ENCODE measurements around the gene ATF7IP2. TPM values are rescaled to one million over a fixed set of nuclear protein-coding genes. Genes with fewer than 3 reads are reported as not detected.
"Not testable (repeated sequence)": the region's sequence is repeated elsewhere in the genome, so short reads cannot be mapped to it uniquely, and the experiment has no call there.

The ATF7IP2 gene
- total RNA-seq, 1 experiment from 2014 or later = 3.6 TPM

DNA sequence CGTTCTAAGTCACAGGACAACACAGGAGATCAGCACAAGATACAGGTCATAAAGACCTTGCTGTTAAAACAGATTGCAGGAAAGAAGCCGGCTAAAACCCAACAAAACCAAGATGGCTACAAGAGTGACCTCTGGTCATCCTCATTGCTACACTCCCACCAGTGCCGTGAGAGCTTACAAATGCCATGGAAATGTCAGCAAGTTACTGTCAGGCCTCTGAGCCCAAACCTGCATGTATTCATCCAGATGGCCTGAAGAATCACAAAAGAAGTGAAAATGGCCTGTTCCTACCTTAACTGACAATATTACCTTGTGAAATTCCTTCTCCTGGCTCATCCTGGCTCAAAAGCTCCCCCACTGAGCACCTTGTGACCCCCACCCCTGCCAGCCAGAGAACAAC is 119.4 kb downstream of the ATF7IP2 start:
- DNase-seq (ENCODE audit: low read depth) = not testable (repeated sequence)

DNA sequence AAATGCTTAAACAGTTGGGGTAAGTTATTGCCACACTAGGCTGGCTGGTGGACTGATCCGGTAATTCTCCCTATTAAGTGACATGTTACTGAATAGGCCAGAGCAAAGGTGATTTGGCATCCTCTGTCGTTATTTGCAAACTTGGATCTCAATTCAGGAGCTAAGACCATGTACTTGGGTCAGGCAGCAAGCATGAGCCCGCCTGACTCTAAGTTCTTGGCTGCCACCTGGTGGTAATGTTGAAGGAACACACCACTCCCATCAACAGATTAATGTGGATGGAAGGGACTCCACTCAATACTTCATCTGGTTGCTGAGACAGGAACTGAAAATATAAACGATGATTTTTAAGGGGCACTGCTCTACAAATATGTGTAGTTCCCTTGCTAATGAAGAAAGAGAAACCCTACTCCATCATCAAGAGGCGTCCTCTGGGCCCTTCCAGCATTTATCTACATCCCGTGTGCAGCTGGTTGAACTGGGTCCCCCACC is 123.7 kb downstream of the ATF7IP2 start:
- peak; percentile 57 for DNase-seq (ENCODE audit: low read depth)

DNA sequence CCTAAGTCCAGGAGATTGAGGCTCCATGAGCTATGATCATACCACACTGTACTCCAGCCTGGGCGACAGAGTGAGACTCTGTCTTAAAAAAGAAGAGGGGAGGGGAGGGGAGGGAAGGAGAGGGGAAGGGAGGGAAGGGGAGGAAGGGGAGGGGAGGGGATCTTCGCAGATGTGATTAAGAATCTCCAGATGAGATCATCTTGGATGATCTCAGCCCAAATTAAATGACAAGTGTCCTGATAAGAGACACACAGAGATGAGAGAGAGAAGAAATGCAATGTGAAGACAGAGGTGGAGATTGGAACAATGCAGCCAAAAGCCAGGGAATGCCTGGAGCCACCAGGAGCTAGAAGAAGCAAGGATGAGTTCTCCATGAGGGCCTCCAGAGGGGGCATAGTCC is 124.4 kb downstream of the ATF7IP2 start:
- no peak for DNase-seq (ENCODE audit: low read depth)

DNA sequence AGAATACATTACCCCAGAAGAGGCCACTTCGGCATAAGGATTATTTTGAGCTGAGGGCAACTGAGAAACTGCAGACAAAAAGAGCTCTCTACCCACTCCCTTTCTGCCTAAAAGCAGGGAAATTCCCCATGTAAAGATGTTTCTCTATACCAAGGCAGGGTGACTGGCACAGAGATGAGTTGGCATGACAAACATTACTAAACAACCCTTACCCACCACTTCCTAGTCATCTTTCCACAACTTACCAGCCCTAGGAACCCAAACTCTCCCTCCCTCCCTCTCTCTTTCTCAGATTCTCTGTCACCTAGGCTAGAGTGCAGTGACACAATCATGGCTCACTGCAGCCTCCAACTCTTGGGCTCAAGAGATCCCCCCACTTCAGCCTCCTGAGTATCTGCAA is 126.0 kb downstream of the ATF7IP2 start:
- peak; percentile 18 for DNase-seq (ENCODE audit: low read depth)

DNA sequence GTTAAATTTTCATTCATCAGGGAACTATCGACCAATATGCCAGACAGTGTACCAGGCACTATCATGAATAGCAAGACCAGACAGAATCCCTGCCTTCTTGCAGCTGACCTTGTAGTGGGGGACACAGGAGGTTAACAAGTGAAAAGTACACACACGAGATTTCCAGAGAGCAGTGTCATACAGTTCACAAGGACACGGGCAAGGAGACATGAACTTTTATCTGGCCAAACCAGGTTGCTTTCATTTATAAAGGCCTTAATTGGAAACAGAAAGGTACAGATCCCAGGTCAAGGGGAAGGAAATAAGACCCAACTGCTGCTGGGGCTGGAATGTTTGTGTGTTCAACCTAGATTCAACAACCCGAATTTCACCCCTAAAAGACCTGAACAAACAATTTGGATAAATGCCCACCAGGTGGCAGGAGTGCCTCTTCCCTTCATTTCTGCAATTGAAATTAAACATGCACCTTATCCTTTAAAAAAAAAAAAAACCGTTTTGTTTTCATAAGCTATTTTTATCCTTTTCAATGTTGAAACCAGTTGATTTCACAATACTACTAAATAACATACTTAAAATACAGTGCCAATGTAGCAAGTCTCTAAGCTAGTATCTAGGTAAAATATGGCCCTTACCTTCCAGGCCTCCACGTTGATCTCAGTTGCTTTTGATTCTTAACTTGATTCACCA is 128.7 kb downstream of the ATF7IP2 start:
- DNase-seq (ENCODE audit: low read depth) = peak; percentile 50

DNA sequence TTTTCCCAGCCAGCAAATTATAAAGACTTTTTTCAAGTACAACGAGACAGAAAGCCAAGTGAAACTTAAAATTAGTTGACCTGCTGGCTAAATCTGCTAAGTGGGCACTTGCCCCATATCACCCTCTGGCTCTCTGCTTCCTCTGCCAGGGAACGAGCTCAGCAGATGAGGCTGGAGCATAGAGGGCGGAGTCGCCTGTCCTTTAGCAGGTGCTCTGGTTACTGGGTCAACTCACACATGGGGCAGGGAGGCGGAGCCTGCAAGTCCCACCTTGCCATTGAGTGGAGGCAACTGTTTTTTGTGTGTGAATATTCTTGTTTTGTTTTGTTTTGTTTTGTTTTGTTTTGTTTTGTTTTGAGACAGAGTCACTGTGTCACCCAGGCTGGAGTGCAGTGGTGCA is 132.0 kb downstream of the ATF7IP2 start:
- DNase-seq (ENCODE audit: low read depth) = no peak

DNA sequence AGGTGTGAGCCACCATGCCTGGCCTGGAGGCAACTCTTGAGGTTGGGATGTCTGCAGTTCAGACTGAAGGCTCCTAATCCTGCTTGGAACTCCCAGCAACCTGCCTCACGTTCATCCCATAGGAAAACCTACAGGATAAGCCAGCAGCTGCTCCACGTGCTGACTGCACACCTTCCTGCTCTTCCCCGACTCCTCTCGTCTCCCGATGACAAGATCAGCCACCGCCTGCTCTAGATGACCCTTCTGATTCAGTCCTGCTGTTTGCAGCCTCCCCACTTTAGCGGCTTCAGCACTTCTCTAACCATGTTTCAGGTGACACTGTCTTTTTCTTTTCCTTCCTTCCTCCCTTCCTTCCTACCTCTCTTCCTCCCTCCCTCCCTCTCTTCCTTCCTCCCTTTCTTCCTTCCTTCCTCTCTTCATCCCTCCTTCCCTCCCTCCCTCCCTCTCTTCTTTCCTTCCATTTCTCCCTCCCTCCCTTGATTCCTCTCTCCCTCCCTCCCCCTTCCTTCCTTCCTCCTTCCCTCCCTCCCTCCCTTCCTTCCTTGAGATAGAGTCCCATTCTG is 132.7 kb downstream of the ATF7IP2 start:
- no peak for DNase-seq (ENCODE audit: low read depth)

DNA sequence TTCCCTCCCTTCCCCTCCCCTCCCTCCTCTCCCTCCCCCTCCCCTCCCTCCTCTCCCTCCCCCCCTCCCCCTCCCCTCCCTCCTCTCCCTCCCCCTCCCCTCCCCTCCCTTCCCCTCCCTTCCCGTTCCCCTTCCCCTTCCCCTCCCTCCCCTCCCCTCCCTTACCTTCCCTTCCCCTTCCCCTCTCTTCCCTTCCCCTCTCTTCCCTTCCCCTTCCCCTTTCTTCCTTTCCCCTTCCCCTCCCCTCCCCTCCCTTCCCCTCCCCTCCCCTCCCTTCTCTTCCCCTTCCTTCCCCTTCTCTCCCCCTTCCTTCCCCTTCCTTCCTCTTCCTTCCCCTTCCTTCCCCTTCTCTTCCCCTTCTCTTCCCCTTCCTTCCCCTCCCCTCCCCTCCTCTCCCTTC is 133.4 kb downstream of the ATF7IP2 start:
- DNase-seq (ENCODE audit: low read depth) = no peak

DNA sequence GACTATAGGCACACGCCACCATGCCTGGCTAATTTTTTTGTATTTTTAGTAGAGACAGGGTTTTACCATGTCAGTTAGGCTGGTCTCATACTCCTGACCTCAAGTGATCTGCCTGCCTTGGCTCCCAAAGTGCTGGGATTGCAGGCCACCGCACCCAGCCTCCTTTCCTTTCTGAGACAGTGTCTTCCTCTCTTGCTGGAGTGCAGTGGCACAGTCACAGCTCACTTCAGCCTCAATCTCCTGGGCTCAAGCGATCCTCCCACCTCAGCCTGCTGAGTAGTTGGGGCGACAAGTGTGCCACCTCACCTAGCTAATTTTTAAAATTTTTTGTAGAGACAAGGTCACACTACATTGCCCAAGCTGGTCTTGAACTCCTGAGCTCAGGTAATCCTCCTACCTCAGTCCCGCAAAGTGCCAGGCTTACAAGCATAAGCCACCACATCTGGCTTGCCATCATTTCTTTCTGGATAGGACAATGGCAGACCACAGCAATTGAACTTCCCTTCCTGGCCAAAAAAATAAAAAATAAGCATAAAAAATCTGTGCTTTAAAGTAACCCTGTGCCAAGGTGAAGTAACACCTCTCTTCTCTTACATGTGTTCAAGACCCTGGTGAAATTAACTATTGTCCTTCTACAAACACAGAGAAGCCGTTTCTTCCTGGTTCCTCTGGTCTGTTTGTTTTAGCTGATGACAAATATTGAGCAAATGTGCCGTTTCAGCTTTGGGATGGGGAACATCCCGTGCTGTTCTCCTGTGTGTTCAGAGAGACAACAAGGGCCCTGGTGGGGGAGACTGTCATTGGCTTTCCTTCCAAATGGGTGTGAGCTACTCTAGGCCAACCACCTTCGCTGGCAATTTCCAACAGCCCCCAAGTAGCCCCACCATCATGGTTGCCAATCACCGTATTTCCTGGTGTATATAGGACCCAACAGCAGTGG is 134.3 kb downstream of the ATF7IP2 start:
- no peak for DNase-seq (ENCODE audit: low read depth)

DNA sequence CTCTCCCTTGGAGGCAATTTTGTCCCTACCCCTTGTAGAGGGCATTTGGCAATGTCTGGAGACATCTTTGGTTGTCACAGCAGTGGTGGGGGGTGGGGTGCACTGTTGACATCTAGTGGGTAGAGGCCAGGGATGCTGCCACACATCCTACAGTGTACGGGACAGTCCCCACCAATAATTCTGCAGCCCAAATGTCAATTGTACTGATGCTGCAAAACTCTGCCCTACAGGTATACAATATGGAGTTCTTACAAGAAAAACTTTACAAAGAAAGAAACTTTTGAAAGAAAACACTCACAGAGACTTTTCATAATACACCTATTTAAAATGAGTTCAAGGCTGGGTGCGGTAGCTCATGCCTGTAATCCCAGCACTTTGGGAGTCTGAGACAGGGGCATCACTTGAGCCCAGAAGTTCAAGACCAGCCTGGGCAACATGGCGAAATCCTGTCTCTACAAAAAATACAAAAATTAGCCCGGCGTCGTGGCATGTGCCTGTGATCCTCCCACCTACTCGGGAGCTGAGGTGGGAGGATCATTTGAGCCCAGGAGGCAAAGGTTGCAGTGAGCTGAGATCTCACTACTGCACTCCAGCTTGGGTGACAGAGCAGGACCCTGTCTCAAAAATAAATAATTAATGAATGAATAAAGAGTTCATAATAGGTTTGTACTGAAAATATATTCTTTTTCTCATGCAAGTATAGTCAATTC is 135.2 kb downstream of the ATF7IP2 start:
- DNase-seq (ENCODE audit: low read depth) = no peak

DNA sequence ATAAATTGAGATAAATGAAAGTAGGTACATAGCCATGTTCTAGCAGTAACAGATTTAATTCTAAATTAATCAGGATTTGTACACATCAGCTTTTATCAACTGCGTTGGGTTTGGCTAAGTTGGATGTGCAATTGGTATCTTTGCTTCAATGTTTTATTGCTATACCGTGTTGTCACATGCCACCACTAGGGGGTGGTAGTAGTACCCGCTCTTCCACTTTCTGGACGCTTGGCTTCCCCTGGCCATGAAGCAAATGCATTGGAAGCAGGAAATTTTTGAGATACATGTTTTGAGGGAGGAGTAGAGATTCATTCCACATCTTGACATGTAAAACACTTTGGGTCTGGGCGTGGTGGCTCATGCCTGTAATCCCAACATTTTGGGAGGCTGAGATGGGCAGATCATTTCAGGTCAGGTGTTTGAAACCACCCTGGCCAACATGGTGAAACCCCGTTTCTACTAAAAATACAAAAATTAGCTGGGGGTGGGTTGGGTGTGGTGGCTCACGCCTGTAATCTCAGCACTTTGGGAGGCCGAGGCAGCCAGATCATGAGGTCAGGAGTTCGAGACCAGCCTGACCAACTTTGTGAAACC is 135.9 kb downstream of the ATF7IP2 start:
- peak; percentile 40 for DNase-seq (ENCODE audit: low read depth)

DNA sequence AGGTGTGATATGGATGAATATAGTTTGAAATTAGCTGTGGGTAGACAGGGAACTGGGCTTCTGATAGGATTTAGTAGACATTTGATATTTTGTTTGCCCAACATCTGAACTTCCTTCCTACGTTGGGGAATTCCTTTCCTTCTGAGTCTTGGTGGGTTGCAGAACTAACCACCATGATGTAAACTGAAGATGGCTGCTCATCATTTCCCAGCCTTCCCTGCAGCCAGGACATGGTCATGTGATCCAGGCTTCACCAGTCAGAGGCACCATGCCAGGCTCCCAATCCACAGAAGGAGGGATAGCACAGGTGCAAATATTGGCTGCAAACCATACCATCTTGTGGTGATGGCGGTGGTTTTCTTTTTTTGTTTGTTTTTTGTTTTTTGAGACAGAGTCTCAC is 137.1 kb downstream of the ATF7IP2 start:
- no peak for DNase-seq (ENCODE audit: low read depth)

DNA sequence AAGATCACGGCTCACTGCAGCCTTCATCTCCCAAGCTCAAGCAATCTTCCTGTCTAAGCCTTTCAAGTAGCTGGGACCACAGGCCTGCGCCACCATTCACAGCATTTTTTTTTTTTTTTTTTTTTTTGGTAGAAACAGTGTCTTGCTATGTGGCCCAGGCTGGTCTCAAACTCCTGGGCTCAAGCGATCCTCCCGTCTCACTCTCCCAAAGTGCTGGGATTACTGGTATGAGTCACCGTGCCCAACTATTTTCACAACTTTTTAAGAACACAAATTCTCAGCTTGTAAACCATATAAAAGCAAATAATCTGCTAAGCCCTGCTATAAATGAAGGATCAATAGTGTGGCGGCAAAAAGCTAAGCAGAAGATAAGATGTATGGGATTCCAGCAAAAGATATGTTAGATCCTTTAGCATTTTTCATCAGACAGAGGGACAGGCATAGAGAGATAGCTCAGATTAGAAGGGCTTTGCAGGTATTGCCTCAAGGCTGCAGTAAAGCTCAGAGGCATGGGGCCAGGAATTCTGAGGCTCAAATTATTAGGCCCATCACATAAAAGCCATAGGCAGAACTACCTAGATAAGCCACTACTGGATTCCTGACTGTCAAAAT is 139.5 kb downstream of the ATF7IP2 start:
- no peak for DNase-seq (ENCODE audit: low read depth)

DNA sequence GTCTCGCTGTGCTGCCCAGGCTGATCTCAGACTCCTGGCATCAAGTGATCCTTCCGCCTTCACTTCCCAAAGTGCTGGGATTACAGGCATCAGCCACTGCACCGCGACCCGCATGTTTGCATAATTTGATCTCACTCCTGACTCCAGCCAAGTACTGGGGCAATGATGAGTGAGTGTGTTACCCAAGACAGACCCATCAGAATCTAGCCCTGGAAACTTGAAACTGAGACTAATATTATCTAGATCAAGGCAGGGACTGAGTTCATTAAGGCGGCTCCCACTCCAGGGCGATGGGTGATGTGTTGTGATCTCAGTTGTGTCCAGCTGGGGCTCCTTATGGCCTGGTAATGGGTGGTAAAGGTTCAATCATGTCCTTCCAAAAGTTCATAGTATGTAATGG is 141.1 kb downstream of the ATF7IP2 start:
- no peak for DNase-seq (ENCODE audit: low read depth)

DNA sequence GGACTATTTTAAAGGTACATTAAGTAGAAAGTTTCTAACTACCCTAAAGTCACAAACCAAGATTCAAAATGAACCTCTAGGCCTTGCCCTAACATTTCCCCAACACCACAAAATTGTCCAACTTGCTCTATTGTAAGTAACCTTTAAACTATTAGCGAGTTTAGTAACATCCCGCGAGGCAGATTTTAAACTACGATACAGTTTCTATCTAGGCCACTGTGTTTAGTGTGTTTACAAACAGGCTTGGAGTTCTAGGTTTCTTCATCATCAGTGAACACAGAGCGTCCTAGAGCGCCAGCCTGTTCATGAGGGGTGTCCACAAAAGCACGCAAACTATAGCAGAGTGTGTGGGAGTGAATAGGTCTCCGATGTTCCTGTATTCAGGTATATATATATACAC is 142.8 kb downstream of the ATF7IP2 start:
- DNase-seq (ENCODE audit: low read depth) = no peak

DNA sequence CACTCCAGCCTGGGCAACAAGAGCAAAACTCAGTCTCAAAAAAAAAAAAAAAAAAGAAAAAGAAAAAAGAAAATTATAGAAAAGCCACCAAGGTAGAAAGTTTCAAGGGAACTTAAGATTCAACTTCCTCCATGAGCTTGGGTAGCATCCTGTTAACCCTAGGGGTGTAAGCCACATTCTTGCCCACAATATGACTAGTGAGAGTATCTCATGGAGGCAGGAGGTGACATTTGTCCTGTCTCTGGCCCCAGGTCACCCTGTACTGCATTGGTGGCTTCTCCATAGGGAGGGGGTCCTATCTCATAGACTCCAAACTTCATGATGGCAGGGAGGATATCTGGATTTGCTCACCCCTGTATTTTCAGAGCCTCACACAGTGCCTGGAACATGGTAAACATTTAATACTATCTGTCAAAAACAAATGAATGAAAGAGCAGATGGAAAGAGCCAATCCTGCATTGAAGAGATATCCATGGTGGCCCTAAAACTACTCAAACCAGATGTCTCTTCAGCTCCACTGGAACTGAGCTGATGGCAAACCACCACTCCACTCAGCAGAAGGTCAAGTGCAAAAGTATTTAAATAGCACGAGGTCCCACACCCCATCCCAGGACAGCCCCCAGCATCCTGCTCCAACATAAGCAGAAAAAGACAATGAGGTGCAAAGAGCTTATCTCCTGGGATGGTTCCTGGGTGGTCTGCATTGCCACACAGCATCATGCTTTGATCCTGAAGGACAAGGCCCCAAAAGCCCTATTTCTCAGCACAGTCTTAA is 144.2 kb downstream of the ATF7IP2 start:
- no peak for DNase-seq (ENCODE audit: low read depth)

DNA sequence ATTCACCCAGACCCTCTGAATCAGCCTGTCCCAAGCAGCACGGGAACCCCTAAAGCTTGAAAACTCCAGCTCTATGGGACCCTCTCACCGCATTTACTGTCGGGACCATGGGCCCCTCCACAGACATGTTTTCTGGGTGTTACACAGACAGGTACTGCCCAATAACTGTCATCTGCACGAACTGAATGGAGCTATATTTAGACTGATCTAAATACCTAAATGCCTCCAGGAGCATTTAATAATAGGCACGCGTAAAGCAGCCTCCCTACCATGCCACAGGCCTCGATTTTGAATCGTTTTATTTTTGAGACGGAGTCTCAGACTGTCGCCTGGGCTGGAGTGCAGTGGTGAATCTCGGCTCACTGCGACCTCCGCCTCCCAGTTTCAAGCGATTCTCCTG is 144.8 kb downstream of the ATF7IP2 start:
- no peak for DNase-seq (ENCODE audit: low read depth)

DNA sequence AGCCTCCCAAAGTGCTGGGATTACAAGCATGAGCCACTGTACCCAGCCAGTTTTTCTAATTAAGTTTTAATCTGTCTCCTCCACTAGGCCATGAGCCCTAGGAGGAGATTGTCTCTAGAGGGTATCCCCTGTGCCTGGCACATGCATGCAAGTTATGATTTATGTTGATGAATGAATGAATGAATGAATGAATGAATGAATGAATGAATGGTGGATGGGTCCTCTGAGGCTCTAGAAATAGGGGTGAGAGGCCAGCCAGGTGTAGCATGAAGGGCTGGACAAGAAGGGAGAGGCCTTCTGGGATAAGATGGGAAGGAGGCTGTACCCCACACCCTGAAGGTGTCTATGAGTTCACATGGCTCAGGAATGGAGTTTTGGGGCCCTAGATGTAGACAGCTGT is 145.7 kb downstream of the ATF7IP2 start:
- no peak for DNase-seq (ENCODE audit: low read depth)
